Panc1 (cell line): ENCODE data around the gene HSP90AA1.

Experiments
- POLR2AphosphoS5 ChIP-seq: IDR thresholded peaks from 2 replicates; pipeline ENCODE4 v1.6.1; 2012; ENCODE audit warnings: mild to moderate bottlenecking, low read depth, low read length, moderate library complexity
- SIN3A ChIP-seq: IDR thresholded peaks from 2 replicates; pipeline ENCODE4 v1.6.1; 2012; ENCODE audit warnings: low read depth, mild to moderate bottlenecking, low read length, moderate library complexity, borderline replicate concordance; ENCODE audit not compliant: insufficient read depth
- TCF7L2 ChIP-seq: IDR thresholded peaks from 2 replicates; pipeline ENCODE4 v1.6.1; 2011; ENCODE audit warnings: mild to moderate bottlenecking, low read depth, low read length, inconsistent platforms
- TF ChIP-seq, protein P1 (sequence below): fragments of 450-650 bp; IDR thresholded peaks from 2 replicates; pipeline ENCODE4 v1.5.1; 2017; ENCODE audit warnings: mild to moderate bottlenecking
- TF ChIP-seq, protein P2 (sequence below), 2 experiments: IDR thresholded peaks; 2 replicates each; pipeline ENCODE4 v1.6.1; 2011 to 2012; ENCODE audit warnings: low read depth in 2 of 2, control low read depth in 1 of 2, low read length in 1 of 2, mild to moderate bottlenecking in 1 of 2, moderate library complexity in 1 of 2; ENCODE audit not compliant: insufficient read depth in 1 of 2

DNA sequence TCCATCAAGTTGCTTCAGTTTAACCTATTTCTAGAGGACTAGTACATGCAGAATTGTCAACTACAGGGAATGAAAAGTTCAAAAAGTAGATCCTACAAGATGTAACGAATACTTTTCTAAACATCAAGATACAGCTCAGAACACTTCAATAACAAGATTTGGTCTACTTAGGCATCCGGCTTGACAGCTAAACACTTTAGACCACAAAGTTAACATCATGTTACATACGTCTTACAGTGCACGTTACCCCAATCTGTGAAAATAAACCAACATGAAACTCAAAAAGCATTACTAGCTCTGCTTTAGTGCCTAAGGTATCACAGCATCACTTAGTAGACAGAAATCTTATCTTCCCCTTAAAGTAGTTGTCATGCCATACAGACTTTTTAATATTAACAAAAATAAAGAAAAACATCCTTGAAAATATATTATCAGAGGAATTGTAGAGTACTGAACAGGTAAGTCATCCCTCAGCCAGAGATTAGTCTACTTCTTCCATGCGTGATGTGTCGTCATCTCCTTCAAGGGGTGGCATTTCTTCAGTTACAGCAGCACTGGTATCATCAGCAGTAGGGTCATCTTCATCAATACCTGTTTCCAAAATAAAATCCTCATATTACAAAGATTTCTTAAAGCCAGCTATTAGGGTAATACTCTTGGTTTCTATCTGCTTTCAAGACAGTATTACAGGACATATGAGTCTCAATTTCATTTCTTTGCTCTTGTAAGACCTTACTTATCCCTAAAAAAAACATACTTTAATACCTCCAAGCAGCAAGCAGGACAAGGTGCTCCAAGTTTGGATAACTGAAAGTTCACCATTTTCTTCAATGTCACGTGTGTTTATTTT is 5.4 kb downstream of the HSP90AA1 start:
- no peak for TF ChIP-seq SIN3A
- TF ChIP-seq, protein P1, sequence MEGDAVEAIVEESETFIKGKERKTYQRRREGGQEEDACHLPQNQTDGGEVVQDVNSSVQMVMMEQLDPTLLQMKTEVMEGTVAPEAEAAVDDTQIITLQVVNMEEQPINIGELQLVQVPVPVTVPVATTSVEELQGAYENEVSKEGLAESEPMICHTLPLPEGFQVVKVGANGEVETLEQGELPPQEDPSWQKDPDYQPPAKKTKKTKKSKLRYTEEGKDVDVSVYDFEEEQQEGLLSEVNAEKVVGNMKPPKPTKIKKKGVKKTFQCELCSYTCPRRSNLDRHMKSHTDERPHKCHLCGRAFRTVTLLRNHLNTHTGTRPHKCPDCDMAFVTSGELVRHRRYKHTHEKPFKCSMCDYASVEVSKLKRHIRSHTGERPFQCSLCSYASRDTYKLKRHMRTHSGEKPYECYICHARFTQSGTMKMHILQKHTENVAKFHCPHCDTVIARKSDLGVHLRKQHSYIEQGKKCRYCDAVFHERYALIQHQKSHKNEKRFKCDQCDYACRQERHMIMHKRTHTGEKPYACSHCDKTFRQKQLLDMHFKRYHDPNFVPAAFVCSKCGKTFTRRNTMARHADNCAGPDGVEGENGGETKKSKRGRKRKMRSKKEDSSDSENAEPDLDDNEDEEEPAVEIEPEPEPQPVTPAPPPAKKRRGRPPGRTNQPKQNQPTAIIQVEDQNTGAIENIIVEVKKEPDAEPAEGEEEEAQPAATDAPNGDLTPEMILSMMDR, result no peak
- TF ChIP-seq, protein P2, sequence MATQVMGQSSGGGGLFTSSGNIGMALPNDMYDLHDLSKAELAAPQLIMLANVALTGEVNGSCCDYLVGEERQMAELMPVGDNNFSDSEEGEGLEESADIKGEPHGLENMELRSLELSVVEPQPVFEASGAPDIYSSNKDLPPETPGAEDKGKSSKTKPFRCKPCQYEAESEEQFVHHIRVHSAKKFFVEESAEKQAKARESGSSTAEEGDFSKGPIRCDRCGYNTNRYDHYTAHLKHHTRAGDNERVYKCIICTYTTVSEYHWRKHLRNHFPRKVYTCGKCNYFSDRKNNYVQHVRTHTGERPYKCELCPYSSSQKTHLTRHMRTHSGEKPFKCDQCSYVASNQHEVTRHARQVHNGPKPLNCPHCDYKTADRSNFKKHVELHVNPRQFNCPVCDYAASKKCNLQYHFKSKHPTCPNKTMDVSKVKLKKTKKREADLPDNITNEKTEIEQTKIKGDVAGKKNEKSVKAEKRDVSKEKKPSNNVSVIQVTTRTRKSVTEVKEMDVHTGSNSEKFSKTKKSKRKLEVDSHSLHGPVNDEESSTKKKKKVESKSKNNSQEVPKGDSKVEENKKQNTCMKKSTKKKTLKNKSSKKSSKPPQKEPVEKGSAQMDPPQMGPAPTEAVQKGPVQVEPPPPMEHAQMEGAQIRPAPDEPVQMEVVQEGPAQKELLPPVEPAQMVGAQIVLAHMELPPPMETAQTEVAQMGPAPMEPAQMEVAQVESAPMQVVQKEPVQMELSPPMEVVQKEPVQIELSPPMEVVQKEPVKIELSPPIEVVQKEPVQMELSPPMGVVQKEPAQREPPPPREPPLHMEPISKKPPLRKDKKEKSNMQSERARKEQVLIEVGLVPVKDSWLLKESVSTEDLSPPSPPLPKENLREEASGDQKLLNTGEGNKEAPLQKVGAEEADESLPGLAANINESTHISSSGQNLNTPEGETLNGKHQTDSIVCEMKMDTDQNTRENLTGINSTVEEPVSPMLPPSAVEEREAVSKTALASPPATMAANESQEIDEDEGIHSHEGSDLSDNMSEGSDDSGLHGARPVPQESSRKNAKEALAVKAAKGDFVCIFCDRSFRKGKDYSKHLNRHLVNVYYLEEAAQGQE (IDR thresholded peaks at IDR 0.05; ENCODE audit: insufficient read depth in 1 of 2, low read depth in 2 of 2, low read length in 1 of 2), result no peak
- no peak for TF ChIP-seq POLR2AphosphoS5
- no peak for TF ChIP-seq TCF7L2
